Activated CD4-positive, alpha-beta T cell treated with anti-CD3 and anti-CD28 coated beads, Interleukin-2, amount 50 U/mL, for 16 hours (primary cell): ENCODE results near the gene CLBA1.

Experiments
- DNase-seq: peaks from one replicate; pipeline ENCODE4 v3.0.0-alpha.2; 2020

CLBA1 gene

GRCh38 chr14:105006831-105007592 lies 21.4 kb downstream of the CLBA1 start:
- DNase-seq: no peak

- DNase-seq: no peak
These were observed 22.1 kb downstream of the CLBA1 start for GRCh38 chr14:105007593-105008264.

- DNase-seq: no peak
These were observed 24.5 kb downstream of the CLBA1 start for GRCh38 chr14:105010106-105010505.

- DNase-seq: no peak
These were observed 25.3 kb downstream of the CLBA1 start for GRCh38 chr14:105010891-105011291.

GRCh38 chr14:105011312-105011990 lies 25.9 kb downstream of the CLBA1 start:
- DNase-seq: no peak

- DNase-seq: no peak
These were observed 26.8 kb downstream of the CLBA1 start for GRCh38 chr14:105012171-105012985.

- no peak for DNase-seq
These were observed 27.7 kb downstream of the CLBA1 start for GRCh38 chr14:105013150-105013785.

- no peak for DNase-seq
These were observed 28.4 kb downstream of the CLBA1 start for GRCh38 chr14:105014032-105014431.

GRCh38 chr14:105014631-105015030 lies 29.0 kb downstream of the CLBA1 start:
- DNase-seq: no peak

- DNase-seq: no peak
These were observed 29.7 kb downstream of the CLBA1 start for GRCh38 chr14:105015242-105015641.

- DNase-seq: no peak
These were observed 30.3 kb downstream of the CLBA1 start for GRCh38 chr14:105015905-105016304.

GRCh38 chr14:105018414-105018813 lies 32.8 kb downstream of the CLBA1 start:
- no peak for DNase-seq

- DNase-seq: peak; percentile 51
These were observed 34.5 kb downstream of the CLBA1 start for GRCh38 chr14:105019861-105020814.

- peak; percentile 98 for DNase-seq
These were observed 35.4 kb downstream of the CLBA1 start, which contains the start of gene CDCA4 for GRCh38 chr14:105020815-105021655. Gene CDCA4 (minus strand): TSS chr14:105021083. CDS start chr14:105011929, 9,154 bp downstream.

GRCh38 chr14:105021656-105022275 lies 36.2 kb downstream of the CLBA1 start:
- peak; percentile 43 for DNase-seq

GRCh38 chr14:105022276-105022670 lies 36.7 kb downstream of the CLBA1 start:
- DNase-seq: no peak

- no peak for DNase-seq
These were observed 37.6 kb downstream of the CLBA1 start for GRCh38 chr14:105023144-105023543.

- no peak for DNase-seq
These were observed 38.3 kb downstream of the CLBA1 start for GRCh38 chr14:105023791-105024480.

- no peak for DNase-seq
These were observed 39.8 kb downstream of the CLBA1 start for GRCh38 chr14:105025429-105025828.
